ENCODE results near the gene SMC3.

Gene SMC3

DNA sequence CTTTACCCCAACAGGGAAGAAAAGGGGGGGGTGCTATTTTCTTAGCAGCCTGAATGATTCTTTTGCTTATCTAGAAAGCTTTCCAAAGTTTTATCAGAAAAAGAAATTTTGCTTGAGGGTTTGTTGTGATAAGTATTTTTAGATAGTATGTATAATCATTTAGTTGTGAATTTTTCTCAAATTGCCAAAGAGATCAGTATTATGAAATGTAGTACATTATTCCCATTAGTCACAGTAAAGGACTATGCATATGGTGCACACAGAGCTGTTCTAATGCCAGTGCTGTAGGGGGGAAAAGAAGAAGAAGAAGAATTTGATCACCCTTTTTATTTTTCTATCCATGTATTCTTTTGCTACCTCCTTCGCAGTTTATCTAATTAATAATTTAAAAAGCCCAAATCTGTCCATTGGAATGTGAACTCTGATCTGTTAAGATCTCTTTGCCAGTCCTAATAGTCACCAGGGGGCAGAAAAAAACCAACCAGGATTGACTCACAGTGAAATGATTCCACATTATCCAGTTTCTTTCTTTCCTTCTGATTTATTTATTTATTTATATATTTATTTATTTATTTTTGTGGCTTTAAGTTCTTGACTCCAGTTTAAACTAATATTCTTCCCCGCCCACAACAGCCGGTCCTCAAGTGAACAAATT lies 81.3 kb downstream of the SMC3 start:
- DNase-seq: peak; percentile 19

DNA sequence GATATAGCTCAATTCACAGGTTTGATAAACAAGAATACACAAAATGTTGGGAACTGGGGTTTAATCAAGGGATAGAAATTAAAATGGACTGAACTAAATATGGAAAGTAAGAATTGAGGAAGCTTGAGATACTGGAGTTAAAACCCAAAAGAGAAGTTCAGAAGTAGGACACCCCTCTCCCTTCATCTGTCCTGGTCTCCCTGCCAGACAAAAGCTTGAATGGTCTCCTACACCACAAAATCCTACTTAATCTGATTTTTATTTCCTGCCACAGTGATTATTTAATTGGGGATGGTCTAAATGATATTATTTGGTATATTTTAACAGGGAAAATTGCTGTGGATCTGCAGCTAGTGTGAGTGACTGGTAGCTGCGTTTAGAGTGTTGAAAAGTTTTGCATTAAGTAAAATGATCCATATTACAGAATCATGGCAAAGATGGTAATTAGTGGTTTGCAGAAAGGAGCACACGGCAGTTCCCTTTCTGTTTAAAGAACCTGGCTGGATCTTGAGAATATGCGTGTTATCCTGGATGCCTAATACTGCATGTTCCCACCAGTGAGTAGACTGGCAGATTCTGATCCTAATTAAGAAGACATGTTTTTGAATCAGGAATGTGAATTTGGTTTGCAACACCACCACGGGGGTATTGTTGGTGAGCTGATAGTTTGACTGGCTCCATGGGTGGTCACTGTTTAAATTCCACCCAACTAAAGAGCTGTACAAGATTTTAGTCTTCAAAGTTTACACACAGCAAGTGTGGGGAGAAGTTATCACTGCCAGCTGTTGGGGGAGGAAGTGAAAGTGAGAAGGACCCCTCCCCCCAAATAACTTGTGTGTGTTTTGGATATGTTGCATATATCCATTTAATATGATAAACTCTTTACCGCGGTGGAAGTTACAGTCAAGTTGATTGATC lies 82.1 kb downstream of the SMC3 start:
- DNase-seq: no peak

DNA sequence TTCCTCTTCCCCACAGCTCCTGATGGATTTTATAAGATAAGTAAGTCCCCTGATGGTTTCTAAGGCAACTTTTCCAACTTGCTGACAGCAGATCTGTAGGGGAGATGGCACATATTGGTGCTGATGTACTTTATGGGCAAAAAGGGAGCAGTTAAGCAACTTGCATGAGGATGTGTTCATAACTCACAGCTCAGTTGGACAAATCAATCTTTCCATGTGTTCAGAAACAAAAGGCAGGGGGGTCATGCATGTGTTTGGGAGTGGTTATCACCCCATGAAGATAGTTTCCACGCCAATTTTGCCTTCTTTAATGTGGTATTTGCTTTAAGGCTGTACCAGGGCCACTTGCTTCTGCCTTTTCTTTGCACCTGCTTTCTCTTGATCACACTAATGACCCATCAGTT lies 82.8 kb downstream of the SMC3 start:
- DNase-seq: peak; percentile 24

DNA sequence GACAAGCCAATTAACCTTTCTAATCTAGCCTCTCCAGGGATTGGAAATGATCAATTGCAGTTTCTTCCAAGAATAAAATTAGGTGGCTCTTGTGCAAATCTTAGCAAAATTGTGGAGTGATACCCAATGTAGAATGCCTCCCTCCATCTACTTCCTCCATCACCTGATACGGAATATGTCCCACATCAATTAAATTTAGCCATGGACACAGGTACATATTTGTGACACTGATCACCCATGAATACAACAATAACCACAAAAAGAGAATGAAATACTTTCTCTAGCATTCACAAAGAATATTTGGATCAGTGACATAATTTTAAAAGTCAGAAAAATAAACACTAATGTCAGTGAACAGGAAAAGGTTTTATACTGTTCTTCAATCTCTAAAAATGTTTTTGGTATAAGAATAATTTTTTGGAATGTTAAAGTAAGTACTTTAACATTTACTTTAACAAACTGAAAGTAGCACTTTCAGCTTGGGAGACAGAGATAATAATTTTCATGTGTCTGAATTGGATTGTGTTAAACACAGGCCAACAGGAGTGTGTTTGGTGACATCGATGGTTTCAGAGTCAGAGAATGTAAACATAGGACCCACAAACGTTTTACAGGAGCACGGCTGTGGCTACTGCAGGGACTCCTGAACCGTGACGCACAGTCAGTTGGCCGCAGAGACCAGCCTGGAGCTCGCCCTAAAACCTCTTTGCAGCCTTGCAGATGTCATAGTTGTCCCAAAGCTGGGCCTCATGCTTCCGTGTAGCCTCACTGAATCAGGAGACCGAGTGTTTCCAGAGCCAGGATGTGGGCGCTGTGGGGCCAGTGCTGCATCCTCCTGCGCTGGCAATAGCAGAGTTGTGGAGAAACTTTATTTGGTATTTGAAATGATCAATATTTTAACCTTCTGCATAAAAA lies 83.8 kb downstream of the SMC3 start:
- DNase-seq: peak; percentile 89

DNA sequence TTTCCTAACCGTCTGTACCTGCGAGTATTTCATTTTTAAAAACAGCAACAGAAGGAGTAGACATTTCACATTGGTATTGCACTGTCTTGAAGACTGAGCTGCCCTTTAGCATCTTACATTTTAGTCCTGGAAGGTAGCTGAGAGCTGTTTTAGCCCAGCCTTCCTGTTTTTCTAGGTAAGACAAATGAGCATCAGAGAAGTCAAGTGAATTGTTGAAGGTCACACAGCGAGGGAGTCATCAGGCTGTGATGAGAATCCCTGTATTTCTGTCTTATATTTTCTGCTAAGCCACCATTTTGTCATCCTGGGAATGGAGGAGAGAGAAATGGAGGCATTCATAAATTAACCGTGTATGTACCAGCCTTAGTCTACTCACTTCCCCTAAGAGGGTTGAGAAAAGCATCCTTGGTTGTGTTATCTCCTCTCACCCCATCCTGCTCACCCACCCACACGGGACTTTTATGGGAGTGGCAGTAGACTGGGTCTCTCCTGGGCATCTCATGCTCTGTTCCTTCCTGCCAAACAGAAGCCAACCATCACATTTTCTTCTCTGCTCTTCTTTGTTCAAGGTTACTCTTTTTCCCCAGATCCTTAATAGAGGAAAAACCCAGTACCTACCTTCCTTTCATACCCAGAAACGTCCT lies 85.1 kb downstream of the SMC3 start:
- no peak for DNase-seq
